ENCODE measurements around the gene DIS3. TPM values are rescaled to one million over a fixed set of nuclear protein-coding genes. Genes with fewer than 3 reads are reported as not detected.
A peak's percentile ranks its signal among the peaks of the same experiment; 100 is the strongest.

DIS3 gene
- total and polyA plus RNA-seq, 9 of the 15 experiments (the other 6 are each of a cell fraction or from before 2014, with no cell fraction given): 6.0 to 48.9 (median 34.2) TPM

DNA sequence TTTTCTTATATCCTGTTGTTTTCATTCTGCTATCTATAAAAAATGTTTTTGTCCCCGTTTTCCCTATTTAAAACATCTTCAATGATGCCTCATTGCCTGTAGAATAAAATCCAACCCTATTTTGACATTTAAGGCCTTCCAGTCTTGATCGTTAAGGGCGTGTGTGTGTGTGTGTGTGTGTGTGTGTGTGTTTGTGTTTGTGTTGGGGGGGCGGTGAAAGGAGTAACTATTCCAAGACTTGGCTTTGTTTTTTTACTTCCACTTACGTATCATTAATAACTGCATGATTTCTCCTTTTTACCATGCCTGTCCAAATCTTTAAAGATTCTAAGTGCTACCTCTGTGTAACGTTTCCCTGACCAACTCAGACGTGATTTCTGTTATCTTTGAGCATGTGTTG lies 1.0 kb upstream of the DIS3 start:
- no TSS peak for BruUV-seq (replicated peaks)
- Histone ChIP-seq H3K4me2 (ENCODE audit: insufficient read depth, low read length) (peak overlapping the region; percentile 92), H3K9me3 (replicated peaks; ENCODE audit: control insufficient read depth, insufficient read depth, low read depth, low read length) (no peaks in the 10 kb centered on the region), H3K4me1 (replicated peaks in 1 of 2; ENCODE audit: control insufficient read depth in 2 of 2, insufficient read depth in 2 of 2, low read length in 2 of 2) (peaks cover 2 to 3% of the 10 kb centered on the region in 2 experiments; a peak in 4 of 5 replicates), H3K27ac (ENCODE audit: extremely low read depth, low read depth, low read length) (peak overlapping the region; percentile 80), H3K4me3 (peak overlapping the region; percentile 95), H3K36me3 (ENCODE audit: control insufficient read depth, insufficient read depth, low read length) (peaks cover 48% of the 10 kb centered on the region), H4K20me1 (replicated peaks; ENCODE audit: control insufficient read depth, insufficient read depth, low read length) (no peaks in the 10 kb centered on the region), H3K9me1 (ENCODE audit: control insufficient read depth, insufficient read depth, low read length) (no peaks in the 10 kb centered on the region), H3K9ac (ENCODE audit: insufficient read depth in 1 of 2, low read depth in 2 of 2, low read length in 2 of 2) (peak overlapping the region in 1 of 2 experiments; percentile 87; a peak in 2 of 4 replicates), H2AFZ (ENCODE audit: low read depth, low read length) (peak overlapping the region; percentile 92; the same call in 1 of the 2 replicates), H3K79me2 (ENCODE audit: control insufficient read depth, insufficient read depth, low read length) (peaks cover 96% of the 10 kb centered on the region), H3K27me3 (ENCODE audit: control insufficient read depth in 2 of 2, insufficient read depth in 2 of 2, low read length in 2 of 2) (no peaks in the 10 kb centered on the region)
- ChIA-PET POLR2A (no interaction called here), CTCF (ENCODE audit: low intra/inter-chr PET ratio) (no interaction called here)
- WGBS (ENCODE audit: insufficient coverage, low coverage, missing lambda C conversion rate): 0% methylated on average over 7 of the region's 7 CpGs
- ATAC-seq (no peak), FAIRE-seq (no peak), DNase-seq (ENCODE audit: extremely low read depth in 1 of 4, low spot score in 3 of 4) (peak in 2 of 4 experiments; percentile 5 to 15)
- in situ Hi-C loops (cut with MboI): no loop called here
- intact Hi-C loops (cut with micrococcal nuclease): no loop called here
- TF ChIP-seq, protein P1, sequence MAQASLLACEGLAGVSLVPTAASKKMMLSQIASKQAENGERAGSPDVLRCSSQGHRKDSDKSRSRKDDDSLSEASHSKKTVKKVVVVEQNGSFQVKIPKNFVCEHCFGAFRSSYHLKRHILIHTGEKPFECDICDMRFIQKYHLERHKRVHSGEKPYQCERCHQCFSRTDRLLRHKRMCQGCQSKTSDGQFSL (CRISPR knock-in tag; IDR thresholded peaks at IDR 0.05): 0 out of 2 replicates have a peak, but pooled peaks have one; percentile 69
- TF ChIP-seq, protein P1 (tag; IDR thresholded peaks at IDR 0.05): peak in 1 of 2 experiments; percentile 68; a peak in 2 of 4 replicates
- TF ChIP-seq ZNF551 (CRISPR knock-in tag; IDR thresholded peaks at IDR 0.05) (no peak), SMARCA4 (IDR thresholded peaks at IDR 0.05) (0 out of 2 replicates have a peak, but pooled peaks have one; percentile 12), BCOR (IDR thresholded peaks at IDR 0.05) (no peak), ARID1B (IDR thresholded peaks at IDR 0.05) (0 out of 2 replicates have a peak, but pooled peaks have one; percentile 11)
- TF ChIP-seq, protein P2, sequence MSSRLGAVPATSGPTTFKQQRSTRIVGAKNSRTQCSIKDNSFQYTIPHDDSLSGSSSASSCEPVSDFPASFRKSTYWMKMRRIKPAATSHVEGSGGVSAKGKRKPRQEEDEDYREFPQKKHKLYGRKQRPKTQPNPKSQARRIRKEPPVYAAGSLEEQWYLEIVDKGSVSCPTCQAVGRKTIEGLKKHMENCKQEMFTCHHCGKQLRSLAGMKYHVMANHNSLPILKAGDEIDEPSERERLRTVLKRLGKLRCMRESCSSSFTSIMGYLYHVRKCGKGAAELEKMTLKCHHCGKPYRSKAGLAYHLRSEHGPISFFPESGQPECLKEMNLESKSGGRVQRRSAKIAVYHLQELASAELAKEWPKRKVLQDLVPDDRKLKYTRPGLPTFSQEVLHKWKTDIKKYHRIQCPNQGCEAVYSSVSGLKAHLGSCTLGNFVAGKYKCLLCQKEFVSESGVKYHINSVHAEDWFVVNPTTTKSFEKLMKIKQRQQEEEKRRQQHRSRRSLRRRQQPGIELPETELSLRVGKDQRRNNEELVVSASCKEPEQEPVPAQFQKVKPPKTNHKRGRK (tag; IDR thresholded peaks at IDR 0.05): no peak; the same call in 1 of the 2 replicates
